Neuronal stem cell (in vitro differentiated cells): ENCODE data around the gene HOXC5.

Source experiments
- DNase-seq: peaks from one replicate; pipeline ENCODE4 v3.0.0-alpha.2; 2013; ENCODE audit warnings: low spot score
- H2AFZ ChIP-seq: one replicate; pipeline ENCODE4 v1.6.1; 2013; ENCODE audit warnings: mild to moderate bottlenecking, low read length, inconsistent platforms
- H2AK5ac ChIP-seq: 2 replicates; pipeline ENCODE4 v1.6.1; 2013; ENCODE audit warnings: low read depth, mild to moderate bottlenecking, inconsistent platforms, low read length, moderate library complexity, mixed read lengths
- H2BK120ac ChIP-seq: 2 replicates; pipeline ENCODE4 v1.6.1; 2013; ENCODE audit warnings: low read depth, mild to moderate bottlenecking, inconsistent platforms, low read length, moderate library complexity, mixed read lengths
- H2BK12ac ChIP-seq: one replicate; pipeline ENCODE4 v1.6.1; 2013; ENCODE audit warnings: low read length, inconsistent platforms
- H2BK15ac ChIP-seq: 2 replicates; pipeline ENCODE4 v1.6.1; 2013; ENCODE audit warnings: mild to moderate bottlenecking, low read length, inconsistent platforms, mixed read lengths
- H2BK5ac ChIP-seq: one replicate; pipeline ENCODE4 v1.6.1; 2013; ENCODE audit warnings: inconsistent platforms, mild to moderate bottlenecking, low read length, moderate library complexity
- H3K14ac ChIP-seq: one replicate; pipeline ENCODE4 v1.6.1; 2013; ENCODE audit warnings: low read length, inconsistent platforms
- H3K18ac ChIP-seq: 2 replicates; pipeline ENCODE4 v1.6.1; 2013; ENCODE audit warnings: low read length, inconsistent platforms
- H3K23ac ChIP-seq: 2 replicates; pipeline ENCODE4 v1.6.1; 2013; ENCODE audit warnings: low read depth, mild to moderate bottlenecking, mixed read lengths, low read length, inconsistent platforms; ENCODE audit not compliant: poor library complexity
- H3K27ac ChIP-seq: replicated peaks from 3 replicates; pipeline ENCODE4 v1.5.1; 2013; ENCODE audit warnings: low read length, inconsistent platforms
- H3K27me3 ChIP-seq, 3 experiments: 2 replicates each; pipeline ENCODE4 v1.6.1; 2013; ENCODE audit warnings: low read length in 3 of 3, mild to moderate bottlenecking in 2 of 3, inconsistent platforms in 1 of 3, low read depth in 1 of 3, mixed read lengths in 1 of 3, moderate library complexity in 1 of 3; ENCODE audit not compliant: control insufficient read depth in 3 of 3, insufficient read depth in 3 of 3
- H3K36me3 ChIP-seq, 2 donors: replicated peaks in 1 of 2; 2 replicates each; pipeline ENCODE4 v1.6.1; 2013; ENCODE audit warnings: low read length in 2 of 2; ENCODE audit not compliant: control insufficient read depth in 2 of 2, insufficient read depth in 2 of 2
- H3K4ac ChIP-seq: 2 replicates; pipeline ENCODE4 v1.6.1; 2013; ENCODE audit warnings: inconsistent platforms, mild to moderate bottlenecking, low read length, moderate library complexity
- H3K4me1 ChIP-seq, 2 donors: 1 replicate in 1 of 2; 2 replicates in 1 of 2; pipeline ENCODE4 v1.6.1; 2013; ENCODE audit warnings: low read length in 2 of 2, low read depth in 1 of 2; ENCODE audit not compliant: control insufficient read depth in 2 of 2, insufficient read depth in 1 of 2
- H3K4me2 ChIP-seq: one replicate; pipeline ENCODE4 v1.6.1; 2013; ENCODE audit warnings: mild to moderate bottlenecking, low read length, inconsistent platforms; ENCODE audit not compliant: insufficient read depth, poor library complexity, severe bottlenecking
- H3K4me3 ChIP-seq, 2 donors: 2 replicates each; pipeline ENCODE4 v1.5.1; 2013; ENCODE audit warnings: low read length in 2 of 2, mild to moderate bottlenecking in 2 of 2, inconsistent platforms in 1 of 2, moderate library complexity in 1 of 2
- H3K79me1 ChIP-seq: one replicate; pipeline ENCODE4 v1.6.1; 2013; ENCODE audit warnings: low read depth, mild to moderate bottlenecking, inconsistent platforms, low read length, moderate library complexity
- H3K9ac ChIP-seq: one replicate; pipeline ENCODE4 v1.6.1; 2013; ENCODE audit warnings: mild to moderate bottlenecking, low read depth, low read length, inconsistent platforms; ENCODE audit not compliant: poor library complexity
- H3K9me3 ChIP-seq, 2 donors: replicated peaks in 1 of 2; 2 replicates each; pipeline versions ENCODE3 to v1.6.1; 2013; ENCODE audit warnings: low read length in 2 of 2, mild to moderate bottlenecking in 2 of 2, inconsistent platforms in 1 of 2, low read depth in 1 of 2, mixed read lengths in 1 of 2, moderate library complexity in 1 of 2; ENCODE audit not compliant: control insufficient read depth in 2 of 2, insufficient read depth in 1 of 2
- H4K8ac ChIP-seq: one replicate; pipeline ENCODE4 v1.6.1; 2013; ENCODE audit warnings: low read depth, mild to moderate bottlenecking, inconsistent platforms, low read length, moderate library complexity
- H4K91ac ChIP-seq: one replicate; pipeline ENCODE4 v1.6.1; 2013; ENCODE audit warnings: low read length, low read depth, mild to moderate bottlenecking, inconsistent platforms; ENCODE audit not compliant: poor library complexity
- WGBS, 2 donors: extraction: QIAGEN DNeasy Blood & Tissue Kit; methylation state at CpG; one replicate each; pipeline ENCODE4 v1.1.7; 2013; ENCODE audit warnings: missing lambda C conversion rate in 2 of 2, mixed read lengths in 1 of 2; ENCODE audit not compliant: insufficient read length in 2 of 2, insufficient replicate concordance in 1 of 2; ENCODE audit errors: extremely low coverage in 2 of 2; 5-methylcytosine and 5-hydroxymethylcytosine counted together

Gene HOXC5

GRCh38 chr12:53985692-53985993 is 47.2 kb upstream of the HOXC5 start:
- Histone ChIP-seq H3K27me3 (peaks cover 61 to 100% (median 99%) of the 10 kb centered on the region in 3 experiments), H2AFZ (peak overlapping the region; percentile 71), H2BK5ac (no peak overlapping the region), H3K23ac (peak overlapping the region; percentile 56), H3K36me3 (no peaks in the 10 kb centered on the region), H3K4me3 (no peak overlapping the region), H2AK5ac (no peak overlapping the region), H3K79me1 (no peaks in the 10 kb centered on the region), H3K18ac (no peak overlapping the region), H3K9me3 (peaks cover 0 to 17% of the 10 kb centered on the region in 2 donors), H3K14ac (no peak overlapping the region), H4K8ac (no peak overlapping the region), H2BK120ac (no peak overlapping the region), H2BK12ac (no peak overlapping the region), H3K4me2 (no peak overlapping the region), H3K9ac (no peak overlapping the region), H4K91ac (no peak overlapping the region), H3K27ac (no peak overlapping the region), H3K4ac (no peak overlapping the region), H2BK15ac (no peak overlapping the region), H3K4me1 (peaks cover 0 to 3% of the 10 kb centered on the region in 2 donors)
- no CpG with 5 or more reads among the region's 21 CpGs for WGBS, 2 donors
- DNase-seq: no peak

- Histone ChIP-seq H3K9ac (no peak overlapping the region), H3K9me3 (peaks cover 0 to 17% of the 10 kb centered on the region in 2 donors), H3K4me1 (peaks cover 0 to 3% of the 10 kb centered on the region in 2 donors), H2BK120ac (no peak overlapping the region), H3K27ac (no peak overlapping the region), H3K4me2 (no peak overlapping the region), H3K27me3 (peaks cover 62 to 100% (median 99%) of the 10 kb centered on the region in 3 experiments), H4K91ac (no peak overlapping the region), H3K18ac (no peak overlapping the region), H3K79me1 (no peaks in the 10 kb centered on the region), H4K8ac (no peak overlapping the region), H2AK5ac (no peak overlapping the region), H2BK15ac (no peak overlapping the region), H3K4ac (no peak overlapping the region), H2BK12ac (no peak overlapping the region), H3K36me3 (no peaks in the 10 kb centered on the region), H3K14ac (no peak overlapping the region), H3K4me3 (no peak overlapping the region), H2BK5ac (no peak overlapping the region), H2AFZ (peak overlapping the region; percentile 71), H3K23ac (peak overlapping the region; percentile 60)
- DNase-seq: no peak
- no CpG with 5 or more reads among the region's 50 CpGs for WGBS, 2 donors
These were observed 46.7 kb upstream of the HOXC5 start for GRCh38 chr12:53985994-53986685.

- Histone ChIP-seq H3K4ac (no peak overlapping the region), H3K4me1 (peaks cover 0 to 3% of the 10 kb centered on the region in 2 donors), H3K14ac (no peak overlapping the region), H3K27me3 (peaks cover 66 to 100% (median 99%) of the 10 kb centered on the region in 3 experiments), H3K18ac (no peak overlapping the region), H2BK120ac (no peak overlapping the region), H2AFZ (no peak overlapping the region), H3K9ac (no peak overlapping the region), H2AK5ac (no peak overlapping the region), H3K79me1 (no peaks in the 10 kb centered on the region), H3K36me3 (no peaks in the 10 kb centered on the region), H2BK12ac (no peak overlapping the region), H4K91ac (no peak overlapping the region), H2BK5ac (no peak overlapping the region), H3K27ac (no peak overlapping the region), H3K4me2 (no peak overlapping the region), H3K9me3 (peaks cover 0 to 14% of the 10 kb centered on the region in 2 donors), H3K4me3 (no peak overlapping the region), H2BK15ac (no peak overlapping the region), H4K8ac (no peak overlapping the region), H3K23ac (no peak overlapping the region)
- WGBS, 2 donors: no CpG with 5 or more reads among the region's 21 CpGs
- no peak for DNase-seq
These were observed 46.0 kb upstream of the HOXC5 start for GRCh38 chr12:53986686-53987483.

GRCh38 chr12:53987787-53988230 is 45.0 kb upstream of the HOXC5 start:
- no peak overlapping the region for H4K8ac ChIP-seq
- no CpG with 5 or more reads among the region's 4 CpGs for WGBS, 2 donors
- H3K27ac ChIP-seq: no peak overlapping the region
- no peak overlapping the region for H3K4me2 ChIP-seq
- no peak overlapping the region for H3K9ac ChIP-seq
- H2BK15ac ChIP-seq: no peak overlapping the region
- no peak overlapping the region for H2AK5ac ChIP-seq
- no peaks in the 10 kb centered on the region for H3K36me3 ChIP-seq
- no peak overlapping the region for H3K14ac ChIP-seq
- H2AFZ ChIP-seq: no peak overlapping the region
- peaks cover 66 to 100% (median 99%) of the 10 kb centered on the region in 3 experiments for H3K27me3 ChIP-seq
- peaks cover 0 to 3% of the 10 kb centered on the region in 2 donors for H3K4me1 ChIP-seq
- H2BK12ac ChIP-seq: no peak overlapping the region
- H3K9me3 ChIP-seq: peaks cover 0 to 19% of the 10 kb centered on the region in 2 donors
- H3K4me3 ChIP-seq: no peak overlapping the region
- H3K79me1 ChIP-seq: no peaks in the 10 kb centered on the region
- no peak overlapping the region for H3K23ac ChIP-seq
- no peak overlapping the region for H2BK5ac ChIP-seq
- no peak overlapping the region for H2BK120ac ChIP-seq
- H3K4ac ChIP-seq: no peak overlapping the region
- no peak overlapping the region for H3K18ac ChIP-seq
- no peak for DNase-seq
- no peak overlapping the region for H4K91ac ChIP-seq
